Common myeloid progenitor, CD34-positive (primary cell): Measurements from ENCODE around the gene GPR84.
"Not testable (repeated sequence)": the region's sequence is repeated elsewhere in the genome, so short reads cannot be mapped to it uniquely, and the experiment has no call there.

Source experiments
- CTCF ChIA-PET: fragments of 350-600 bp; sonication (Branson Sonifier 250); formaldehyde crosslinking; loops from one replicate; lab custom pipeline; 2021; ENCODE audit warnings: antibody characterized with exemption; lab: Charles Lee
- POLR2A ChIA-PET: fragments of 350-600 bp; sonication (Branson Sonifier 250); formaldehyde crosslinking; loops from one replicate; lab custom pipeline; 2021; ENCODE audit warnings: antibody characterized with exemption; lab: Charles Lee
- DNase-seq, 3 donors: peaks; one replicate each; pipeline versions ENCODE4 v3.0.0 to v3.0.0-alpha.2; 2013
- H3K27ac ChIP-seq, 2 experiments: 1 replicate in 1 of 2; 2 replicates in 1 of 2; pipeline ENCODE4 v1.7.0; 2013; ENCODE audit warnings: inconsistent platforms in 2 of 2, low read length in 2 of 2, mild to moderate bottlenecking in 2 of 2, low read depth in 1 of 2, moderate library complexity in 1 of 2; ENCODE audit not compliant: severe bottlenecking in 2 of 2, insufficient read depth in 1 of 2, poor library complexity in 1 of 2
- H3K27me3 ChIP-seq, 5 experiments: replicated peaks in 2 of 5; 1 replicate in 3 of 5; 2 replicates in 2 of 5; pipeline versions ENCODE4 v1.6.1 to v1.7.0; 2013; ENCODE audit warnings: low read length in 4 of 5, mild to moderate bottlenecking in 2 of 5, moderate library complexity in 2 of 5, inconsistent platforms in 1 of 5; ENCODE audit not compliant: insufficient read depth in 5 of 5, control insufficient read depth in 4 of 5
- H3K36me3 ChIP-seq, 4 experiments: 1 replicate in 2 of 4; 2 replicates in 2 of 4; pipeline versions ENCODE4 v1.6.1 to v1.7.0; 2013; ENCODE audit warnings: low read length in 3 of 4, control low read depth in 1 of 4, mild to moderate bottlenecking in 1 of 4; ENCODE audit not compliant: control insufficient read depth in 4 of 4, insufficient read depth in 4 of 4
- H3K4me1 ChIP-seq, 4 experiments: 1 replicate in 3 of 4; 2 replicates in 1 of 4; pipeline versions ENCODE4 v1.6.1 to v1.7.1; 2013; ENCODE audit warnings: low read length in 3 of 4, mild to moderate bottlenecking in 3 of 4, control low read depth in 1 of 4, inconsistent platforms in 1 of 4, moderate library complexity in 1 of 4; ENCODE audit not compliant: control insufficient read depth in 4 of 4, insufficient read depth in 4 of 4; ENCODE audit errors: control extremely low read depth in 1 of 4
- H3K4me3 ChIP-seq, 7 experiments: 1 replicate in 4 of 7; 2 replicates in 3 of 7; pipeline versions ENCODE4 v1.5.1 to v1.7.0; 2013; ENCODE audit warnings: mild to moderate bottlenecking in 7 of 7, low read length in 6 of 7, moderate library complexity in 6 of 7, inconsistent platforms in 2 of 7, low read depth in 2 of 7, control low read depth in 1 of 7; ENCODE audit not compliant: insufficient read depth in 4 of 7, control insufficient read depth in 1 of 7; ENCODE audit errors: extremely low read depth in 1 of 7
- H3K9me3 ChIP-seq, 5 experiments: 1 replicate in 4 of 5; 2 replicates in 1 of 5; pipeline versions ENCODE4 v1.6.1 to v1.7.1; 2013; ENCODE audit warnings: low read length in 4 of 5, mild to moderate bottlenecking in 2 of 5, inconsistent platforms in 1 of 5, low read depth in 1 of 5, moderate library complexity in 1 of 5; ENCODE audit not compliant: control insufficient read depth in 4 of 5, insufficient read depth in 2 of 5; ENCODE audit errors: control extremely low read depth in 1 of 5
- WGBS: methylation state at CpG from one replicate; pipeline ENCODE4 v1.1.5; 2013; ENCODE audit not compliant: insufficient coverage; 5-methylcytosine and 5-hydroxymethylcytosine counted together

GPR84 gene

DNA sequence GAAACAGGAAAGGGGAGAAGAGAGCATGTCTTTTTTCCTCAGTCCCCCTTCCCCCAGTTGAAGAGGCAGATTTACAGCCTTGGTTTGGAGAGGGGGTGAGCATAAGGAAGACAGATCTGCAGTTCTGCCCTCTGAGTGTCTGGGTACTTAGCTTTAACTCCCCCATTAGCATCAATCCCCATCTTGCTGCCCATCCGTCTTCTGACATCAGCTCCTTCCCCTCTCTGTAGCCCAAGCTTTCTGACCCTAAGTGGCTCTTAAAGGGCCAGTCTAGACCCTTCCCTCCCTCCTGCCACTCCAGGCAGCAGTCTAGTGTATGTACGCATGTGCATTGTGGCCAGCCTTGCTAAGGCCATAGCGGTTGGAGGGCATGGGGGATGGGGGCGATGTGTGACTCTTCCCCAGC is 7.3 kb downstream of the GPR84 start:
- POLR2A ChIA-PET: interaction anchor here (0.6 kb wide), 1 partner anchor 16 kb away, joined by 4 read pairs; no protein-coding TSS in a partner anchor
- WGBS: no CpG with 5 or more reads among the region's 4 CpGs
- DNase-seq: no peak
- peaks cover 11 to 65% (median 57%) of the 10 kb centered on the region in 4 experiments for H3K4me1 ChIP-seq
- no peak overlapping the region for H3K27ac ChIP-seq
- H3K4me3 ChIP-seq: no peak overlapping the region
- no peaks in the 10 kb centered on the region for H3K27me3 ChIP-seq
- no peaks in the 10 kb centered on the region for H3K36me3 ChIP-seq
- no peaks in the 10 kb centered on the region for H3K9me3 ChIP-seq
- CTCF ChIA-PET: interaction anchor here (0.8 to 9.2 kb wide), 11 partner anchors 13 to 64 kb away, joined by 3 to 174 read pairs (median 4); partner anchors contain the start of genes COPZ1 and NFE2

DNA sequence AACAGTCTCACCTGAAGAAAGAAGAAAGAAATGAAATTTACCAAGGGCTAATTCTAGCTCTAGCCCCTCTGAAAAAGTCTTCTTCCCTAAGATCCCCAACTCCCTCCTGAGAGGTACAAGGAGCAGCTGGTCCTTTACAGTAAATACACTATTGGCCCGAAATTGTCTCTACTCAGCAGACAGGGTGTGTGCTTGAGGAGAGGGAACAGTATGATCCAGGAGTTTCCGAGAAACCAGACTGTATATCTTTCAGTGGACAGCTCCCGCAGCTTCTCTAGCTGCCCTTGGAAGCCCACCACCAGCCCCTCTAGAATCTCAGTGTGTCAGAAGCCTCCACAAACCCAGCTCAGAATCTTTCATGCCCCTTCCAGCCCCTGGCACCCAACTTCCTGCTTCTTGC is 8.1 kb downstream of the GPR84 start:
- Histone ChIP-seq H3K27me3 (no peaks in the 10 kb centered on the region), H3K9me3 (no peaks in the 10 kb centered on the region), H3K4me1 (peaks cover 11 to 70% (median 61%) of the 10 kb centered on the region in 4 experiments), H3K36me3 (peaks cover 0 to 1% (median 0%) of the 10 kb centered on the region in 4 experiments), H3K27ac (no peak overlapping the region), H3K4me3 (no peak overlapping the region)
- CTCF ChIA-PET: interaction anchor here (0.8 to 9.2 kb wide), 9 partner anchors 12 to 63 kb away, joined by 3 to 174 read pairs (median 4); partner anchors contain the start of genes COPZ1 and NFE2
- no peak for DNase-seq
- WGBS: 100% methylated on average over 3 of the region's 3 CpGs
- POLR2A ChIA-PET: interaction anchor here (1.2 kb wide), 1 partner anchor 57 kb away, joined by 3 read pairs; no protein-coding TSS in a partner anchor

DNA sequence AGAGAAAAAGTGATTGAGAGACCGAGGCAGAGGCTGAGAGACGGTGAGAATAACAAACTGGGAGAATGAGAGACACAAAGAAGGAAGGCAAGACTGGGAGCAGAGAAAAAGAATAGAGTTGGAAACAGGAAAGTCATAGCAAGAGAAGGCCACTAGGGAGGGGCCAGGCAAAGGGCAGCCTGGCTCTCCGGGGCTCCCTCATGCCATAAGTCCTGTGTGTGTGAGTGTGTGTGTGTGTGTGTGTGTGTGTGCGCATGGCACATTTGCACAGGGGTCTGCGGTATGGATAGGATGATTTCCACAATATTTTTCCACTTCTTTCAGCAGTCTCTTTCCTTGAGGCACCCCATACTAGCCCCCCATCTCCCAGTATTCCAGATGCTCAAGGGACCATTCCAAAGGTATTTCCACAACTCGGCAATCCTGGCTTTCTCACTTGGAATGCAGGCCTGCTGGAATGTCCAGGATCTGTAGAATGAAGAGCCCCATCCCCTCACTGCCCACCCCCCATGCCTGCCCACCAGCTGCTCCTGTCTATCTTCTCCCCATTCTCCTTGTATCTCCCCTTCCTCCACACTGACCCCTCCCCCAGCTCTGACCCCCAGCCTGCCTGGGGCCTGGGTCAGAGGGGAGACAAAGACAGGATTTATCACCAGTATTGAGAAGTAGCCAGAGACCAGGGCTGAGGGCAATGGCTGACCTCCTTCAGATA is 9.0 kb downstream of the GPR84 start:
- WGBS: 94% methylated on average over 3 of the region's 6 CpGs

DNA sequence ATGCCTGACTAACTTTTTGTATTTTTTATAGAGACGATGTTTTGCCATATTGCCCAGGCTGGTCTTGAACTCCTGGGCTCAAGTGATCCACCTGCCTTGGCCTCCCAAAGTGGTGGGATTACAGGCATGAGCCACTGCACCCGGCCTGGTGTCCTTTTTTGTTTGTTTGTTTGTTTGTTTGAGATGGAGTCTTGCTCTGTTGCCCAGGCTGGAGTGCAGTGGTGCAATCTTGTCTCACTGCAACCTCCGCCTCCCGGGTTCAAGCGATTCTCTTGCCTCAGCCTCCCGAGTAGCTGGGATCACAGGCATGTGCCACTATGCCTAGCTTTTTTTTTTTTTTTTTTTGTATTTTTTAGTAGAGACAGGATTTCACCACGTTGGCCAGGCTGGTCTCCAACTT is 10.0 kb downstream of the GPR84 start:
- H3K4me1 ChIP-seq: peaks cover 6 to 53% (median 44%) of the 10 kb centered on the region in 4 experiments
- CTCF ChIA-PET: interaction anchor here (0.7 to 5.9 kb wide), 3 partner anchors 18 to 105 kb away, joined by 3 to 67 read pairs (median 4); no protein-coding TSS in a partner anchor
- not testable (repeated sequence) for H3K9me3 ChIP-seq, H3K27me3 ChIP-seq, DNase-seq, H3K27ac ChIP-seq, H3K4me3 ChIP-seq
- POLR2A ChIA-PET: interaction anchor here (0.7 kb wide), 1 partner anchor 60 kb away, joined by 5 read pairs; no protein-coding TSS in a partner anchor
- peaks cover 3 to 21% (median 14%) of the 10 kb centered on the region in 4 experiments for H3K36me3 ChIP-seq
- 100% methylated on average over 1 of the region's 7 CpGs for WGBS

More for the DNA sequence above, 9.0 kb downstream of the GPR84 start:
- Histone ChIP-seq H3K4me1 (peaks cover 9 to 62% (median 53%) of the 10 kb centered on the region in 4 experiments), H3K27ac (no peak overlapping the region), H3K36me3 (peaks cover 0 to 11% (median 5%) of the 10 kb centered on the region in 4 experiments), H3K4me3 (no peak overlapping the region), H3K9me3 (no peaks in the 10 kb centered on the region), H3K27me3 (no peaks in the 10 kb centered on the region)
- CTCF ChIA-PET: interaction anchor here (2.8 to 9.2 kb wide), 3 partner anchors 11 to 21 kb away, joined by 8 to 174 read pairs (median 52); no protein-coding TSS in a partner anchor
- DNase-seq: no peak
- POLR2A ChIA-PET: interaction anchor here (1.2 kb wide), 1 partner anchor 56 kb away, joined by 3 read pairs; no protein-coding TSS in a partner anchor

DNA sequence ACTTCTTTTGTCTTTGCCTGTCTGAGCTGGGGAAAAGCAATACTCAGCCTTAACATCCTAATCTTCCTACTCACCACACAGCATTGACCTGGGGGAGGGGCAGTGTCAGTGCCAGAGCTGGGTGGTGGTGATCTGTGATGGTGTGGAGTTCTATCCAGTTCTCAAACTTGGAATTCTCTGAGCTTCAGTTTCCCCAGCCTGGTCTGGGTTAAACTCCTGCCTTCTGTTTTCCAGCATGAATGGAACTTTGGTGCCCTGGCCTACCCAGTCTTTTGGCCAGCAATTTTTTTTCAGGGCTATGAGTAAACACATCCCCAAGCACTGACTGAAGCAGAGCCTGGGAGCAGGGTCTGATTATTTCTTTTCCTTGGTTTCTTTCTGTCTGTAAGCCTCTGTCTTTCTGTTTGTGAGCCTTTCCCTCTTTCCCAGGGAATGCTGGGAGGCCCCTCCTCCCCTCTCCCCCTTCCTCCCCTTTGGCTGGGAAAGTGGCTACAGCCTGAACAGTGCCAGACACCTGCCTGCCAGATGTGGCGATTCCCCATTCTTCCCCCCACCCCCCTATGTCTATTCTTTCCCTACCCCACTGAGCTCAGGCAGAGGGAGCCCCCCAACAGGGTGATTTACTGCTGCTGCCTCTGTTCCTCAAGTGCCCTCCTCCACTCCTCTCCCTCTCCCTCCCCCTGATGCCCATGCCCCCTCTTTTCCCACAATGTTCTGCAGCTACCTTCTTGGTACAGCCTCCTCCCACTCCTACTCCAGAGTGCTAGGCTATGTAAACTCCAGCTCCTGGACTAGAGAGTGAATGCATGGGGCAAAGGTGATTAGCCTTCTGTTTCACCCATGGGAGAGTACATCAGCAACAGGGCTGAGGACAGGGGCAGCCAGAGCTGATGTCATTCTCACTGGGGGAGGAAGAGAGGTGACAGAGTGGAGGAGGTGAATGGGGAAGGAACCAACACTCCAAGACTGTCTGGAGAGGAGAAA is 11.1 kb downstream of the GPR84 start:
- Histone ChIP-seq H3K9me3 (no peaks in the 10 kb centered on the region), H3K36me3 (peaks cover 4 to 27% (median 21%) of the 10 kb centered on the region in 4 experiments), H3K4me1 (peaks cover 1 to 45% (median 35%) of the 10 kb centered on the region in 4 experiments), H3K4me3 (no peak overlapping the region), H3K27ac (no peak overlapping the region), H3K27me3 (no peaks in the 10 kb centered on the region)
- ChIA-PET POLR2A (no interaction called here), CTCF (interaction anchor here (0.7 to 5.9 kb wide), 15 partner anchors 8 to 137 kb away, joined by 3 to 67 read pairs (median 3); partner anchors contain the start of gene COPZ1)
- WGBS: 60% methylated on average over 1 of the region's 1 CpG
- DNase-seq: no peak

DNA sequence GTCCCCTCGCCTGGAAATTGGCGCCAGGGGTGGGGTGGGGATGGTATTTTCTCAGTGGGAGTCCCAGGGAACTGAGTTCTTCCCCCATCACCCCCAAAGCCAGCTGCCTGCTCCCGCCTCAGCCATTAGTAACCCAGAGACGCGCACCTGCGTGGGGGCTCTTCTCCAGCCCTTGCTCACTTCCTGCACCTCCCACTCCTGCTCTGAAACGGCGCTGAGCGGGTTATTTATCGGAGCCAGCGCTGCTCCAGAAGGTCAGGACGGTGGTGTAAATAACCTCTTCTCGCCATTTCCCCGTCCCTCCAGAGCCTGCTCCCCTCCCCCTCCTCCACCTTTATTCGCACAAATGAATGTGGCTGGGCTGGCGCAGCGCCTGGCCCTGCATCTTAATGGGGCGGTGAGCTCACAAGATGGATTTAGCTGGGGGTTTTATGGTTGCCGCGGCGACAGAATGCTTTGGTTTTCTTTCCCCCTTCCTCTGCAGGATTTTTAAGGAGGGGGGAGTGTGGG is 12.2 kb downstream of the GPR84 start:
- ChIA-PET CTCF (interaction anchor here (0.8 to 5.9 kb wide), 14 partner anchors 9 to 136 kb away, joined by 3 to 67 read pairs (median 4); partner anchors contain the start of gene COPZ1), POLR2A (no interaction called here)
- Histone ChIP-seq H3K4me3 (peak overlapping the region in 5 of 7 experiments; percentile 35 to 73 (median 47)), H3K4me1 (peaks cover 0 to 34% (median 27%) of the 10 kb centered on the region in 4 experiments), H3K36me3 (peaks cover 4 to 37% (median 31%) of the 10 kb centered on the region in 4 experiments), H3K27me3 (no peaks in the 10 kb centered on the region), H3K27ac (peak overlapping the region in 1 of 2 experiments; percentile 30), H3K9me3 (no peaks in the 10 kb centered on the region)
- 11% methylated on average over 15 of the region's 21 CpGs for WGBS
- DNase-seq: peak in 2 of 3 donors; percentile 72 to 73
